VCaP (cell line): Measurements from ENCODE around the gene GSDME.

ENCODE experiments used
- H3K27ac ChIP-seq: fragments of 450-650 bp; 2 replicates; pipeline ENCODE4 v1.5.1; 2017
- TF ChIP-seq, protein P1 (sequence below): fragments of 450-650 bp; conservative IDR thresholded peaks from 2 replicates; pipeline ENCODE4 v1.5.1; 2017; ENCODE audit warnings: mild to moderate bottlenecking, moderate library complexity

Gene GSDME

DNA sequence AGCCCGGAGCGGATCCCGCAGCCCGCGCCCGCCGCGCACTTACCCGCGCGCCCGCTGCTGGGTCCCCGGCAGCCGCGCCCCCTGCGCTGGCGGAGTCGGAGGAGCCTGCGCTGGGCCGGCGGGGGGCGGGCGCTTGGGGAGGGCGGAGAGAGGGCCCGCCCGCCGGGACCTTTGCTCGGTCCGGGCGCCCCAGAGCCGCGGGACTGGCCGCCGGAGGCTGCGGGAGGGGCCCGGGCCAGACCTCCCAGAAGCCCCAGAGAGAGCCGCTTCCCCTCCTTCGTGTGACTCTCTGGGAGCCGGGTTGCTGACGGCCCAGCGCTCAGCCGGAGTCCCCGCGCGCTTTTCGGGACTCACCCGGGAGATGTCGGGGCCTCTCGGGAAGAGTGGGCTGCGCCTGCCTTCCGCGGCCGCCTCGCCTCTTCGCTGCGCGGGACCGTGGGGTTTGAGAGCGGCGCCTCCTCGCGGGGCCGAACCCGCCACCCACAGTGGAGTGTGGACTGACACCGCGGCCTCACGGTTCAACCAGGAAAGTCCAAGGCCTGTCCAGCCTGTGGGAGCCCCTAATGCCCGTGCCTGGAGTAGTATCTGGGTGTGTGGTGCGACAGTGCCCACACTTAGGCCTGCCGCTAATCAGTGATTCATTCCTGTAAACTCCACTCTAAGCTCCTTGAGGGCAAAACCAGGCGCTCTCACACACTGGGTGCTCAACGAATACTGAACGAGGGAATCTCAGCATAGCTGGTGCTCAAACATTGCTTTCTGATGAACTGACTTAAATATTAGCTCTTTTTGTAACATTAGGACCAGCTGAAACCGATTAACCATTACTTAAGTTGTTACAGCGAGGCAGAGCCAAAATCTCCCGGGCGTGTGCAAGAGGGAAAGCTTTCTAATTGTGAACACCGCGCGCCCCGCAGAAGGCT is at the start of gene GSDME:
GSDME (minus strand) TSS at position 112 of the 923 bp plus-strand sequence. CDS start 7,690 bp downstream, outside the sequence.
- peak within 1 kb of the TSS; percentile 35; the same call in 1 of the 2 replicates for H3K27ac ChIP-seq
- TF ChIP-seq, protein P1, sequence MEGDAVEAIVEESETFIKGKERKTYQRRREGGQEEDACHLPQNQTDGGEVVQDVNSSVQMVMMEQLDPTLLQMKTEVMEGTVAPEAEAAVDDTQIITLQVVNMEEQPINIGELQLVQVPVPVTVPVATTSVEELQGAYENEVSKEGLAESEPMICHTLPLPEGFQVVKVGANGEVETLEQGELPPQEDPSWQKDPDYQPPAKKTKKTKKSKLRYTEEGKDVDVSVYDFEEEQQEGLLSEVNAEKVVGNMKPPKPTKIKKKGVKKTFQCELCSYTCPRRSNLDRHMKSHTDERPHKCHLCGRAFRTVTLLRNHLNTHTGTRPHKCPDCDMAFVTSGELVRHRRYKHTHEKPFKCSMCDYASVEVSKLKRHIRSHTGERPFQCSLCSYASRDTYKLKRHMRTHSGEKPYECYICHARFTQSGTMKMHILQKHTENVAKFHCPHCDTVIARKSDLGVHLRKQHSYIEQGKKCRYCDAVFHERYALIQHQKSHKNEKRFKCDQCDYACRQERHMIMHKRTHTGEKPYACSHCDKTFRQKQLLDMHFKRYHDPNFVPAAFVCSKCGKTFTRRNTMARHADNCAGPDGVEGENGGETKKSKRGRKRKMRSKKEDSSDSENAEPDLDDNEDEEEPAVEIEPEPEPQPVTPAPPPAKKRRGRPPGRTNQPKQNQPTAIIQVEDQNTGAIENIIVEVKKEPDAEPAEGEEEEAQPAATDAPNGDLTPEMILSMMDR, result no peak

DNA sequence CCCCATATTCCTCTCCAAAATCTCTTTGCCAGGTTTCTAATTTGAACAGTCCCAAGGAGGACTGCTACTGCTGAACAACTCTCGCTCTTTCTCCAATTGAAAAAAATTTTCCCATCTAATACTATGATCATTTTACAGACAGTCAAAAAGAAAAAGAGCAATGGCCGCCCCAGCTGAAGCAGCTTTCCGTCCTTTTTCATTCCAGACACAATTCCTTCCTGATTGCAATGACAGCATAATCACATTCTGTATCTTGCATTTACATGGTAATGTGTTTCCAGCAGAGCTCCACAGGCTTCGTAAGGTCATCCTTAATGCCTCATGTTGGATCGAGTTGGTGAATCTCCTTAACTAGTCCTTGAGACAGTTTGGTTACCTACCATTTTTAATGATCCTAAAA is 45.0 kb upstream of the GSDME start:
- H3K27ac ChIP-seq, result no peak overlapping the region
- TF ChIP-seq, protein P1, result no peak

DNA sequence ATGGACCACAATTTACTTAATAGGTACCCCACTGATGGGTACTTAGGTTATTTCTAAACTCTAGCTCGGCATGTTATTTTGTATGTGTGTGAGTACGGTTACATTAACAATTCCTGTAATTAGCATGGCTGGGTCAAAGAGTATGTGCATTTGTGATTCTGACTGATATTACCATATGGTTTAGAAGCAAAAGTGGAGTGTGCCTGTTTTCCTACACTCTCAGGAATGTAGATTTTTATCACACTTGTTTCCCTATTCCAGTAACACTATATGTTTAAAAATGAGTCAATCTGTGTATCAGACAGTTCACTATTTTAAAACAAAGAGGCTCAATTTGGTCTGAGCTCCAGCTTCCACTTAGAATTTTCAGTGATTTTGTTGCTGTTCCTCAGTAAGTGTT is 44.6 kb upstream of the GSDME start:
- TF ChIP-seq, protein P1, result no peak

DNA sequence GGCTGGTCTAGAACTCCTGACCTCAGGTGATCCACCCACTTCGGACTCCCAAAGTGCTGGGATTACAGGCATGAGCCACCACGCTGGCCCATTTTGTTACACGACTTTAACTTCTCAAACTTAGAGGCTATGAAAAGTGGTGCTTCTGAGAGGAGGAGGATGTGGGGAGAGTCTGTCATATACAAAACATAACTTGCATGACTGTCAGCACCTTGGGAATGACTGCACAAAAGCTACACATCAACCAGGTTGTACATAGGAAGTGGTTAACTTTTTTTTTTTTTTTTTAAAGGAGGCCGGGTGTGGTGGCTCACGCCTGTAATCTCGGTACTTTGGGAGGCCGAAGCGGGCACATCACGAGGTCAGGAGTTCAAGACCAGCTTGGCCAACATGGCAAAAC is 43.4 kb upstream of the GSDME start:
- H3K27ac ChIP-seq, result no peak overlapping the region
- TF ChIP-seq, protein P1, result no peak

More for the DNA sequence above, 44.6 kb upstream of the GSDME start:
- no peak overlapping the region for H3K27ac ChIP-seq

DNA sequence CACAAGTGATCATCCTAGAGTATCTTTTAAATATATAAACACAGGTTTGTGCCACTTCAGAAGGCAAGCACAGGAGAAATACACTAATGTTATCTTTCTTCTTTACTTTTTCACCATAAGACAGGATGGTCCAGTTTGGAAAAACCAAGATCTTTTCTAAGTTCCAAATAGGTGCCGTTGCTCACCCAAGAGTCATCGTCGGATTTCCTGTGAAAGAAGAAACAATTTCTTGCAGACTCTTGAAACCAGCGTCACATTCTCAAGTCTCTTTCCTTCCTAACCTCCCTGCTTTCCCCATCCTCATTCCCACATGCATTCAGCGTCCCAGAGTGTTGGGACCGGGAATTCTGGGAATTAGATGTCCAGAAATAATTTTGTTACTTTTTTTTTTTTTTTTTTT is 42.8 kb upstream of the GSDME start:
- TF ChIP-seq, protein P1, result no peak
- H3K27ac ChIP-seq, result no peak overlapping the region

DNA sequence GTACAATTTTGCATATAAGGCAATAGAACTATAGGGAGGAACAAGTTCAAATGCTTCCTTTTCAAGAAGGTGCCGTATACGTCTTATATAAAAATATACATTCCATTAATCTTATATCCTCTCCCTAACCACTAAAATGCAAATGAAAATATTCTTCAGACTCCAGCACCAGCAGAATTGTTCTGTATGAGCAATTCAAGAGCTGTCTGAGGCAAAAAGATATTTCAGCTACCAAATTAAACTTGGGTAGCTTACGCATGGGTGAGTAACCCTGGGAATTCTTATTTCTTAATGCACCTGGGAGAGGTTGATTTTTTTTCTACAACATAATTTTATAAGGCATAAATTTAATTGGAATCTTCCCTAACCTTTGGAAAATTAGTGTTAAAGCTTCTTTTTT is 42.2 kb upstream of the GSDME start:
- TF ChIP-seq, protein P1, result no peak
- H3K27ac ChIP-seq, result no peak overlapping the region

DNA sequence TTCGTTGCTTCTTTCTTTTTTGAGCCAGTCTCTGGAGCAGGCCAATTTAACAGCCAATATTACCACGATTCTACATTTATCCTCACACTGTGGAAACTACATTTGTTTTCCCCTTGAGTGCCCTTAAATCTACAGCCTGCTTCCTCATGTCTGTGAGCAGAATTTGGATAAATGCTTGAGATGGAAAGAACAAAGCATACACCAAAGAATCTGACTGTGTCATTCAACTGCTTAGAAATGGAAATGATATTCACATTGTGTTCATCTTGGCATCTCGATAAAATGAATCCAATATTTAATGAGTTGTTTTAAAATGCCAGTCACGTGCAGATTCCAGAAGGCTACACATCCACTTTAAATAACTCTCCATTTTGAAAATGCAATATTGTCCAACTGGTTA is 41.0 kb upstream of the GSDME start:
- no peak overlapping the region for H3K27ac ChIP-seq
- TF ChIP-seq, protein P1, result no peak
